ENCODE results near the gene HDLBP. TPM values are rescaled to one million over a fixed set of nuclear protein-coding genes. Genes with fewer than 3 reads are reported as not detected.

The HDLBP gene
- polyA plus RNA-seq, 1 experiment: 707 TPM

DNA sequence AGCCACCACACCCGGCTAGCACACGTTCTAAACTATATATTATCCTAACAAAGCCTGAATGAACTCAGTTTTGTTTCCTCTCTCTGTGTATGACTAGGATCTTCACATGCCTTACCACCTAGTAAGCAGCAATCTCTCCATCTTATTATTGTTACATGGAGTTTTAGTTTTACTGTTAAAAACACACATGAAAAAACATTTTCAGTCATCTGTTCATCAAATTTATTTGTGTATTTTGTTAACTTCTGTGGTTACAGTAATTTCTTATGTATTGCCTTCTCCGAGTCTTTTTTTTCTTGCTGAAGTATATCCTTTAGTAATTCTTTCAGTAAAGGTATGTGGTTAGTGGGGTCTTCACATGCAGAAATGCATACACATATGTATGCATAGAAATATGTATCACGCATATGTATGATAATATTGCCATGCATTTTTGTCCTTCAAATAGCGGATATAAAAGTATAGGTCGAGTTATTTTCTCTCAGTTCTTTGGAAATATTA, 95.6 kb downstream of the HDLBP start:
- H3K27ac ChIP-seq (ENCODE audit: low read depth, low read length): no peak overlapping the region
- TF ChIP-seq, protein P1, sequence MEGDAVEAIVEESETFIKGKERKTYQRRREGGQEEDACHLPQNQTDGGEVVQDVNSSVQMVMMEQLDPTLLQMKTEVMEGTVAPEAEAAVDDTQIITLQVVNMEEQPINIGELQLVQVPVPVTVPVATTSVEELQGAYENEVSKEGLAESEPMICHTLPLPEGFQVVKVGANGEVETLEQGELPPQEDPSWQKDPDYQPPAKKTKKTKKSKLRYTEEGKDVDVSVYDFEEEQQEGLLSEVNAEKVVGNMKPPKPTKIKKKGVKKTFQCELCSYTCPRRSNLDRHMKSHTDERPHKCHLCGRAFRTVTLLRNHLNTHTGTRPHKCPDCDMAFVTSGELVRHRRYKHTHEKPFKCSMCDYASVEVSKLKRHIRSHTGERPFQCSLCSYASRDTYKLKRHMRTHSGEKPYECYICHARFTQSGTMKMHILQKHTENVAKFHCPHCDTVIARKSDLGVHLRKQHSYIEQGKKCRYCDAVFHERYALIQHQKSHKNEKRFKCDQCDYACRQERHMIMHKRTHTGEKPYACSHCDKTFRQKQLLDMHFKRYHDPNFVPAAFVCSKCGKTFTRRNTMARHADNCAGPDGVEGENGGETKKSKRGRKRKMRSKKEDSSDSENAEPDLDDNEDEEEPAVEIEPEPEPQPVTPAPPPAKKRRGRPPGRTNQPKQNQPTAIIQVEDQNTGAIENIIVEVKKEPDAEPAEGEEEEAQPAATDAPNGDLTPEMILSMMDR (IDR thresholded peaks at IDR 0.05; ENCODE audit: low read depth, low read length): no peak
- no peak overlapping the region for H3K4me3 ChIP-seq (ENCODE audit: low read depth, low read length)
- ChIA-PET POLR2A (no interaction called here), CTCF (no interaction called here)
- H3K27me3 ChIP-seq (ENCODE audit: control insufficient read depth, insufficient read depth, low read length): peaks cover 2% of the 10 kb centered on the region
- H3K9me3 ChIP-seq (ENCODE audit: control insufficient read depth, insufficient read depth, low read length): no peaks in the 10 kb centered on the region; the same call in 1 of the 2 replicates
- no peak for DNase-seq (ENCODE audit: low read depth, low spot score)

DNA sequence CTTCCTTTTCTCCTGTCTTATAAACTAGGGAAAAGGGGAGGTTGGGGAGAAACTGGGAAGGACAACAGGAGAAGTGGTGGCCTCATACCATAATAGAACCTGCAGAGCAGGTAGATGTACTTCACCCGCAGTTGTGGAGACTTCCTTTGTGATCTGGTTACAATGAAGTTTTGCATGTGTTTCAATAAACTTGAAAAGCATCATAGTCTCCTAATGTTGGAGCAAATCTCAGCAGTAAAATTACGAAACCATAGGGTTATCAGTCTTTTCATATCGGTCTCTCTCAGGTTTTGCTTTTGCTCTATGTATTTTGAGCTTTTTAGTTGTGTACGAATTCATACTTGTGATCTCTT, 96.5 kb downstream of the HDLBP start:
- Histone ChIP-seq H3K4me3 (ENCODE audit: low read depth, low read length) (peak overlapping the region; percentile 65), H3K9me3 (ENCODE audit: control insufficient read depth, insufficient read depth, low read length) (no peaks in the 10 kb centered on the region; the same call in 1 of the 2 replicates), H3K27me3 (ENCODE audit: control insufficient read depth, insufficient read depth, low read length) (peaks cover 8% of the 10 kb centered on the region), H3K27ac (ENCODE audit: low read depth, low read length) (no peak overlapping the region)
- TF ChIP-seq, protein P1 (IDR thresholded peaks at IDR 0.05; ENCODE audit: low read depth, low read length): no peak
- POLR2A ChIA-PET: no interaction called here
- DNase-seq (ENCODE audit: low read depth, low spot score): no peak
- CTCF ChIA-PET: interaction anchor here (0.6 to 0.7 kb wide), 2 partner anchors 13 to 70 kb away, joined by 3 to 4 read pairs; partner anchors contain the start of gene PASK

DNA sequence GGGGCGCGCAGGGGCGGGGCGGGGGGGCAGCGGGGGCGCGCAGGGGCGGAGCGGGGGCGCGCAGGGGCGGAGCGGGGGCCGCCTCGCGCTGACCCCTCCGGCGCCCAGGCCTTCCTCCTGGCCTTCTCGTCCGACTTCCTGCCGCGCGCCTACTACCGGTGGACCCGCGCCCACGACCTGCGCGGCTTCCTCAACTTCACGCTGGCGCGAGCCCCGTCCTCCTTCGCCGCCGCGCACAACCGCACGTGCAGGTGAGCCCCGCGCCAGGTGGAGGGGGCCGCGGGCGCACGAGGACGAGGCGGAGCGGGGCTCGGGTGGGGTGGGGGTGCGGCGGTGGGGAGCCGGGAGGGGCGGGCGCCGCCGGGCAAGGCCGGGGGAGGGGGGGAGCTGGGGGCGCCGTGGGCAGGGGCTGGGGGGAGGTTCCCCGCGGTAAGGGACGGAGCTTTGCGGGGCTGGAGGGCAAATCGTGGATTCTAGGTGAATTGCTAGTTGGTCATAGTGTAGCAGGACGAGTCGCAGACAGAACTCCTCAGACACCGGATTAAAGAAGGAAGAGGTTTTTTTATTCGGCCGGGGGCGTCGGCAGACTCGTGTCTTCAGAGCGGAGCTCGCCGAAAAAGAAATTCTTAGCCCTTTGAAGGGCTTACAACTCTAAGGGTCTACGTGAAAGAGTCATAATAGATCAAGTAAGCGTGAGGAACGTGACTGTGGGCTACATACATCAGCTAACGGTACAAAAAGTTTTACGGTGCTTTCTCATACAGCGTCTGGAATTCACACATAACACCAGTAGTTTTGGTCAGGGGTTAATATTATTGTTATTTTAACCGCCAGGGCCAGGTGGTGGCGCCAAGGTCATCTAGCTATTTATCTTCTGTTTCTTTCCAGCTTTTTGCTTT, 97.1 kb downstream of the HDLBP start:
- H3K27ac ChIP-seq (ENCODE audit: low read depth, low read length): no peak overlapping the region
- ChIA-PET POLR2A (no interaction called here), CTCF (interaction anchor here (0.6 kb wide), 1 partner anchor 69 kb away, joined by 4 read pairs; the partner anchor contains the start of gene PASK)
- peaks cover 10% of the 10 kb centered on the region for H3K27me3 ChIP-seq (ENCODE audit: control insufficient read depth, insufficient read depth, low read length)
- DNase-seq (ENCODE audit: low read depth, low spot score): no peak
- H3K4me3 ChIP-seq (ENCODE audit: low read depth, low read length): peak overlapping the region; percentile 65
- no peaks in the 10 kb centered on the region; the same call in 1 of the 2 replicates for H3K9me3 ChIP-seq (ENCODE audit: control insufficient read depth, insufficient read depth, low read length)
- TF ChIP-seq, protein P1 (IDR thresholded peaks at IDR 0.05; ENCODE audit: low read depth, low read length): peak; percentile 14; the same call in 1 of the 2 replicates

DNA sequence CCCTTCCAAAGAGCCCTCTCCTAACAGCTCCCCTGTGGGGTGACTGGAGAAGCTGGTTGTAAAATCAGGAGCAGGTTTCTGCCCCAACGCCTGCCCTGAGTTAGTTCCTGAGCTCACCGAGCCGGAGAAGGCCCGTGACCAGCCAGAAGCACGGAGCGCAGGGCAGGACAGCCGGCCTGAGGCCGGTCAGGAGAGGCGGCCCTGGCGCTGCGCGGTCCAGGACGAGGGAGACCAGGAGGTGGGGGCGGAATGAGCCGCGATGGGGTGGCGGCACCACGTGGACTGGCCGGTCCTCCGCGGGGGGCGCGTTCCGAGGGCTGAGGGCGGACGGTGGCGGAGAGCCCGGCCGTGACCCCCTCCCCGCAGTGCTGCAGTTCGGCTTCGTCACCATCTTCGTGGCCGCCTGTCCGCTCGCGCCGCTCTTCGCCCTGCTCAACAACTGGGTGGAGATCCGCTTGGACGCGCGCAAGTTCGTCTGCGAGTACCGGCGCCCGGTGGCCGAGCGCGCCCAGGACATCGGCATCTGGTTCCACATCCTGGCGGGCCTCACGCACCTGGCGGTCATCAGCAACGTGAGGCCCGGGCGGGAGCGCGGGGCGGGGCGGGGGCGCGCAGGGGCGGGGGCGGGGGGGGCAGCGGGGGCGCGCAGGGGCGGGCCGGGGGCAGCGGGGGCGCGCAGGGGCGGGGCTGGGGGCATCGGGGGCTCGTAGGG, 98.0 kb downstream of the HDLBP start:
- DNase-seq (ENCODE audit: low read depth, low spot score): no peak
- no peaks in the 10 kb centered on the region; the same call in 1 of the 2 replicates for H3K9me3 ChIP-seq (ENCODE audit: control insufficient read depth, insufficient read depth, low read length)
- H3K27me3 ChIP-seq (ENCODE audit: control insufficient read depth, insufficient read depth, low read length): peaks cover 12% of the 10 kb centered on the region
- TF ChIP-seq, protein P1 (IDR thresholded peaks at IDR 0.05; ENCODE audit: low read depth, low read length): no peak
- H3K4me3 ChIP-seq (ENCODE audit: low read depth, low read length): peak overlapping the region; percentile 57
- H3K27ac ChIP-seq (ENCODE audit: low read depth, low read length): peak overlapping the region; percentile 21
- POLR2A ChIA-PET: no interaction called here
- CTCF ChIA-PET: interaction anchor here (0.6 to 1.5 kb wide), 4 partner anchors 173 to 371 kb away, joined by 3 to 4 read pairs (median 4); no protein-coding TSS in a partner anchor

Data from AG04450 (cell line).